Glomerular endothelial cell (primary cell): Measurements from ENCODE around the gene CLIC3. TPM values are rescaled to one million over a fixed set of nuclear protein-coding genes. Genes with fewer than 3 reads are reported as not detected.

Source experiments
- DNase-seq: peaks from one replicate; pipeline ENCODE4 v3.0.0-alpha.2; 2011; ENCODE audit warnings: low read depth, low spot score; ENCODE audit errors: extremely low read depth
- total RNA-seq: library from RNA; depleted of rRNA; stranded (reverse); fragments of >200 nt; gene quantifications from 2 replicates; pipeline ENCODE4 v1.2.3, GENCODE V29; 2015

Gene CLIC3
- total RNA-seq, 1 donor from 2014 or later: 2.3 TPM

- no peak for DNase-seq
These were observed 22.6 kb upstream of the CLIC3 start for GRCh38 chr9:137018761-137019559.

GRCh38 chr9:137017791-137018497 lies 21.6 kb upstream of the CLIC3 start:
- DNase-seq: no peak

- no peak for DNase-seq
These were observed 20.7 kb upstream of the CLIC3 start for GRCh38 chr9:137017071-137017470.

- DNase-seq: no peak
These were observed 20.1 kb upstream of the CLIC3 start for GRCh38 chr9:137016436-137016835.

GRCh38 chr9:137015976-137016375 lies 19.6 kb upstream of the CLIC3 start:
- no peak for DNase-seq

- DNase-seq: no peak
These were observed 19.2 kb upstream of the CLIC3 start for GRCh38 chr9:137015540-137015930.

GRCh38 chr9:137014776-137015539 lies 18.6 kb upstream of the CLIC3 start:
- no peak for DNase-seq

GRCh38 chr9:137014166-137014565 lies 17.8 kb upstream of the CLIC3 start:
- no peak for DNase-seq

GRCh38 chr9:137013571-137013940 lies 17.2 kb upstream of the CLIC3 start:
- no peak for DNase-seq

- DNase-seq: no peak
These were observed 16.6 kb upstream of the CLIC3 start for GRCh38 chr9:137012694-137013570.

GRCh38 chr9:137011907-137012675 lies 15.7 kb upstream of the CLIC3 start:
- no peak for DNase-seq

- no peak for DNase-seq
These were observed 14.8 kb upstream of the CLIC3 start for GRCh38 chr9:137011156-137011555.

- DNase-seq: no peak
These were observed 13.8 kb upstream of the CLIC3 start for GRCh38 chr9:137009938-137010732.

- DNase-seq: no peak
These were observed 12.8 kb upstream of the CLIC3 start for GRCh38 chr9:137009217-137009616.

GRCh38 chr9:137008312-137008711 lies 11.9 kb upstream of the CLIC3 start:
- DNase-seq: no peak

- DNase-seq: no peak
These were observed 11.5 kb upstream of the CLIC3 start for GRCh38 chr9:137007816-137008270.

GRCh38 chr9:137007108-137007815 lies 10.9 kb upstream of the CLIC3 start:
- DNase-seq: no peak
